Kasumi-1 (cell line): Measurements from ENCODE around the gene AMDHD2.

Experiments
- DNase-seq, 2 experiments: peaks; one replicate each; lab custom pipeline; 2025; lab: John Stamatoyannopoulos, UW

Gene AMDHD2

GRCh38 chr16:2483939-2484897 lies 36.0 kb upstream of the AMDHD2 start:
- no peak for DNase-seq

- no peak for DNase-seq
Observed at GRCh38 chr16:2484898-2485508, 35.2 kb upstream of the AMDHD2 start.

DNA sequence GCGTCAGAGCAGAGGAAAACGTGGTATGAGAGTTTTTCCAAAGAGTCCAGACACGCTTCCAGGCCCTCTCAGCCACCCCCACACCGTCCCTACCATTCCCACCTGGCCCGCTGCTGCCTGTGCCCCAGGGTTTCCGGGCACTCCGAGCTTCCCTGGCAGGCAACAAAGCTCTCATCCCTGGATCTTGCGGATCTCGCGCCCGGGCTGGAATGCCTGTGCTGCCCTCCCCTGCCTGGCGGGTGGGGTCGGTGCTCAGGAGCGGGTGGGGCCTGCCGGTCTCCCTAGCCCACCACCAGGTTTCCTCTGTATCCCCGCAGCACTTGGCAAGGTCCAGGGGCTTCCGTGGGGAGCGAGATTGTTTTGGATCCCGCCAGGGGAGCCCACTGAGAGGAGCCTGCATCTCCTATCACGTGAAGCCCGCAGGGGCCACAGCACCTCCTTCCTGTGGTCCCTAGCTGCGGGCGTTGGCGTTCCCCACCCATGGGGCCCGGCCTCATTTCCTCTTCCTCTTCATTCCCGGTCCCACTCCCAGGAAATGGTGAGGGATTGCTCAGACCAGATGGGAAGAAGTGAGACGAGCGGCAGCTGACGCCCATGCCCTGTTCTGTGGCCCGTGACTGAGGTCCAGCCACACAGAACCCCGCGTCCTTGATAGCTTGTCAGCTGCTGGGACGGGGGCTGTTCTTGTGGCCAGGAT lies 34.2 kb upstream of the AMDHD2 start:
- DNase-seq, result no peak

DNA sequence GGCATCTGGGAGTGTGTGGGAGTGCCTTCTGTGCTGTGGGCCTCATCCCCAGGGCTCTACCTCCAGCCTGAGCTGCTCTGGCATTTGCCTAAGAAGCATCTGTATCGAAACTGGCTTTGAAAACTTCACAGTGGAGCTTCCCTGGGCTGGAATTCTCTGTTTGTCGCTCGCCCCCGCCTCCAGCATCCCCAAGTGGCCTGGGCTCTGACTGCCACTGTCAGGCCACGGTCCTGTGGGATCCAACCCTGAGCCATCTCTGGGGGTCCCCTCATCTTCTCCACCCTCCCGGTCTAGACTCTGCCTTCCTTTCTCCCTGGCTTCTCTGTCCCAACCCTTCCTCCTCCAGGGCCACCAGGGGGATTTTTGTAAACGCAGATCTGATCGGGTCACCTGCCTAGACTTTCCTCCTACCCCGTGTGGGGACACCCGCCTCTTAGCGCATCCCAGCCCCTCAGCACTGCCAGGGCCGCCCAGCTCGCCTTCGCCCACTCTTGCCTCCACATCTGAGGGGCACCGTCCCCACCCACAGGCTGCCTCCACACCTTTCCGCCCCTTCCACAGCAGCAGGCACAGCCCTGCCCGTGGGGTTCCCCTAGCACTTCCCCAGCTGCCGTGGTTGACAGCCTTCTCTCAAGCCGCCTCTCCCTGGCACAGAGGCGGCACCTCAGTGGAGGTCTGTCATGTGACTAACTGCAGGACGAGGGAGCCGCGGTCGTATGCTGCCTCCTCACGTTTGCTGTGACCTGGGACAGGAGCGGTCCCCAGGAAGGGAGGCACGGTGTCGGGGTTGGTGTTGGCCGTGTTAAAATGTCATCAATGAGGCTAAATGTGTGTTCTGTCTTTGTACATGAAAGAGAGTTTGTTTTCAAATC lies 33.3 kb upstream of the AMDHD2 start:
- no peak for DNase-seq

GRCh38 chr16:2487517-2487842 lies 32.7 kb upstream of the AMDHD2 start:
- no peak for DNase-seq

- DNase-seq, result no peak
Observed at GRCh38 chr16:2487903-2488531, 32.2 kb upstream of the AMDHD2 start.

DNA sequence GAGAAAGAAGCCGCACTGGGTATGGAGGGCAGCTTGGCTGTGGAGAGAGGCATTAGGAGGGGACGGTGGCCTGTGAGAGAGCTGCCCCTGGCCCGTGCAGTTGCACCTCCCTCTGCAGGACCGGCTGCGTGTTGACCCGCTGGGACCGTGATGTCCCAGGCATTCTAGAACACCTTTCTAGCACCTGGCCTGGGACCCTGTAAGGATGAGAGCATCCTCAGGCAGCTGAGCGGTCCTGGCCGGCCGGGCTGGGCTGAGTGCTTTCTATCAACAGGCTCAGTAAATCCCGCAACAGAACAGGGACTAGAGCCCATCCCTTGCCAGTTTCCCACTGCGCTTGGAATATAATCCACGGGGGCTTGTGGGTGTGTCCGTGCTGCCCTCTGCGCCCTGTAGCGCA lies 30.6 kb upstream of the AMDHD2 start:
- no peak for DNase-seq

DNA sequence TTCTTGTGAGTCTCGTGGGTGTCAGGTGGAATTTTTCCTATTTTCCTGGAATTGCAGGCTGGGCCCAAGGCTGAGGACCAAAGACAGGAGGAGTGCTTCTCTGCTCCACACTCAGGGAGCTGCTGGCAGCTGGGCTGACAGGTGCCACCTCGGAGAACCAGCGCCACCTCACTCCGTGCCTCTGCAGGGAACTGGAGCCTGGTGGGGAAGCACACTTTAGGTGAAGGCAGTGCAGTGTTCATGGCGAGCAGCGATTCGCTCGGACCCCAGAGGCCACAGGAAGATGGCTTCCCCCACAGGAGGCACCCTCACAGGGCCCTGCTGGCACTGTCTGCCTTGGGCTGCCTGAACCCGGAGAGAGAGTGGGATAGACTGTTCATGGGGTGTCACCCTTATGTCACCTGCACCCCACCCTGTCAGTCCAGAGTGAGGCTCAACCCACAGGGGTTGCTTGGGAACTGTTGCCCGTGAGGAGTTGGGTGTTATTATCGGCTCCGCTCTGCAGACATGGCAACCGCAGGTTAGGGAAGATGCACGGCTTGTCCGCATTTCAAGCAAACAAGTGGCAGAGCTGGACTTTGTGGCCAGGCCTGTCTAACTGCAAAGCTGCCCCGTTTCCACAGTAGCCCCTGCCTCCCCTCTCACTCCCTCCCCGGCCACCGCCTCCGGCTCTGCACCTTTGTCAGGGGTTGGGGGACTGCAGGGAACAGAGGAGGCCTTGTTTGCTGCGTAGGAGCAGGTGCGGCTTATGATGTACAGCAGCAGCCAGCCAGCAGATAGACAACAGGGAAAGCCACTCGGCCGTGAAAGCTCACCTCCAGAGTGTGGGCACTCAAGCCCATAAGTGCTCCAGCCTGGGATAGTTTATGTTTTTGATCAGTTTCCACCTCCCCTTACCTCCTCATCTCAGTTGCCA lies 29.7 kb upstream of the AMDHD2 start:
- no peak for DNase-seq

DNA sequence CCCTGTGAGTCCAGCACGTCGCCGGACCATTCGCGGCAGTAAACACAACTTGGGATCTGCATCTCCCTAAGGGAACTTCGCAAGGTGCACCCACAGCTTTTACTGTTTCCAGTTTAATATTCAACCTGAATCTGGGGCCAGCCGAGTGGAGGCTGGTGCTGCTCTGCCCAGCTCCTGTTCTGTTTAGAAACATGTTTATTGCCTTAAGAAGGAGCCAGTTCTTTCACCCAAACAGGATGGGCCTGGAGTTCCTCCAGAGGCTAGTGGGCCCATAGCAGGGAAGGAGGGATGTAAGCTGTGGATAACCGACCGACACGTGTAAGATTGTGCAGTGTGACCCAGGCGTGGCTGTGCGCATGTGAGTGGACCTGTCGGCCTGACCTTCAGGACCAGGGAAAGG lies 27.9 kb upstream of the AMDHD2 start:
- no peak for DNase-seq

DNA sequence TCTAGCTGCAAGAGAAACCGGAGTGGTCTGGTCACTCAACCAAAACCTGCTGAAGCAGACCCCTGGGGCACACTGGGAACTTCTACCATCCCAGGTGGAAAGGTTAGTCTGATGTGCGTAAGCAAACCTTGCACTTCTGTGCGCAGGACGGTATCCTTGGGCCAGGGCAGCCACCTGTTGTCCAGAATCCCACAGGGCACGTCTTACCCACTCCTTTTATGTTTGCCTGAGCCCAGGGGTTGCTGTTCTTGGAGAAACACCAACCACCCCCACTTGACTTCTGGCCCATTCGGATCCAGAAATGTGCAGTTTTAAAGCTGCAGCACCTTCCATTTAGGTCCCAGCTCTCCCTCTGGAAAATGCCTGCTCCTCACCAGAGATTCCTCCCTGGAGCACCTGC lies 26.6 kb upstream of the AMDHD2 start:
- no peak for DNase-seq

DNA sequence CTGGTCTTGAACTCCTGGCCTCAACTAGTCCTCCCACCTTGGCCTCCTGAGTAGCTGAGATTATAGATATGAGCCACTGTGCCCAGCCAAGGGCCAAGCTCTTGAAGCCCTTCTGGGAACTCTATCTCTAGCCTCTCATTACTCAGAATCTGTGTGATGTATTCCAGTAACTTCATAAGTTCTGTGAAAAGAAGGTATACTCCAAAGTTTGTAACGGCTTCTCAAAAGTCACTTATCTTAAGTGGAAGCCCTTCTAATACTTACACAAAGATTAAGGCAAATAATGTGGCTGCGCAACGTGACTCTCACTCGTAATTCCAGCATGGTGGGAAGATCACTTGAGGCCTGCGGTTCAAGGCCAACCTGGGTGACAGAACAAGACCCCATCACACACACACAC lies 25.6 kb upstream of the AMDHD2 start:
- DNase-seq, result no peak

GRCh38 chr16:2495041-2495440 lies 25.1 kb upstream of the AMDHD2 start:
- no peak for DNase-seq

GRCh38 chr16:2496223-2497115 lies 23.7 kb upstream of the AMDHD2 start:
- no peak for DNase-seq

DNA sequence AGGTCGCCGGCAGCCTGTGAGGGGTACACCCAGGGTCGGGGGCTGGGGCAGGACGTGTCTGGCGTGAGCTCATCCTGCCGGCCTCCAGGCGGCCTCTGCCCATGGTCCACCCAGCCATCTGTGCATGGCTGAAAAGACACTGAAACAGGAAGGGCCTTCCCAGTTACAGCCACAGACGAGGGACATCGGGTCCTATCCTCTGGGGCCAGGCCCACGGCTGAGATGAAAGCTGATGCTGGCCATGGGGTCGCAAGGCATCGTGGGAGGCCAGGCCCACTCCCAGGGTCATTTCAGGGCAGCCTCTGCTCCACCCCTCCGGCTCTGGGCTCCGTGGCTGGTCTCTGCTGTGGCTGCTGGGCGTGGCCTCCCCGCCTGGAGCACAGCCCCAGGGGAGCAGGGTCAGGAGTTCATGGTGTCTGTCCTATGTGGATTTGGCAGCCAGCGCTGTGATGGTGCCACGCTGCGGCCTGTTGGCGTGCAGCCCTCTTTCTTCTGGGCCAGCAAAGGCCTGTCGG lies 23.0 kb upstream of the AMDHD2 start:
- DNase-seq, result no peak

- no peak for DNase-seq
Observed at GRCh38 chr16:2497695-2498484, 22.3 kb upstream of the AMDHD2 start.

- no peak for DNase-seq
Observed at GRCh38 chr16:2498531-2499253, 21.5 kb upstream of the AMDHD2 start.

DNA sequence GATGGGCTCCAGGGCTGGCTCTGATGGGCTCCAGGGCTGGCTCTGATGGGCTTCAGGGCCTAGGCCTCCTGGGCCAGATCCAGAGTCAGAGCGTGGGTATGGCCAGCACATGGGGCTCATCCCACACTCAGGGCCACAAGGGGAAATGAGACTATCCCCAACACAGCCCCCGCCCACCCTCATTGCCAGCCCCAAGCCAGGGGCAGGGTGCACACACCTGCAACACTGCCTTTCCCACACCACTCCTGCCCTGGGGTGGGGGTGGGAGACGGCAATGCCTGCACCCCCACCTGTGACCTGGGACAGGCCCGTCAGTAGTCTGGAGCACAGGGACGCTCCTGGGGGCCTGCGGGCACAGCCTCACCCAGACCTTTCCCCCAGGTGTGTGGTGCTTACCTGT lies 20.7 kb upstream of the AMDHD2 start:
- DNase-seq, result no peak
